Measurements from ENCODE around the gene TMEM255A. TPM values are rescaled to one million over a fixed set of nuclear protein-coding genes. Genes with fewer than 3 reads are reported as not detected.

TMEM255A gene
- polyA plus RNA-seq, 4 donors, result 0.39 to 0.96 (median 0.59) TPM

GRCh38 chrX:120308959-120309872 is 2.0 kb downstream of the TMEM255A start:
- DNase-seq (ENCODE audit: low read depth in 4 of 4, low spot score in 3 of 4), result peak in 3 of 4 donors; percentile 31 to 44 (median 43)

GRCh38 chrX:120308558-120308957 is 2.7 kb downstream of the TMEM255A start:
- DNase-seq (ENCODE audit: low read depth in 4 of 4, low spot score in 3 of 4), result no peak

- no peak for DNase-seq (ENCODE audit: low read depth in 4 of 4, low spot score in 3 of 4)
Observed at GRCh38 chrX:120306630-120307029, 4.6 kb downstream of the TMEM255A start.

- DNase-seq (ENCODE audit: low read depth in 4 of 4, low spot score in 3 of 4), result no peak
Observed at GRCh38 chrX:120305531-120306141, 5.6 kb downstream of the TMEM255A start.

GRCh38 chrX:120304256-120304655 is 7.0 kb downstream of the TMEM255A start:
- no peak for DNase-seq (ENCODE audit: low read depth in 4 of 4, low spot score in 3 of 4)

- DNase-seq (ENCODE audit: low read depth in 4 of 4, low spot score in 3 of 4), result no peak
Observed at GRCh38 chrX:120302434-120302833, 8.8 kb downstream of the TMEM255A start.

GRCh38 chrX:120301960-120302359 is 9.3 kb downstream of the TMEM255A start:
- DNase-seq (ENCODE audit: low read depth in 4 of 4, low spot score in 3 of 4), result no peak

GRCh38 chrX:120301497-120301896 is 9.8 kb downstream of the TMEM255A start:
- DNase-seq (ENCODE audit: low read depth in 4 of 4, low spot score in 3 of 4), result no peak

GRCh38 chrX:120299928-120300327 is 11.3 kb downstream of the TMEM255A start:
- no peak for DNase-seq (ENCODE audit: low read depth in 4 of 4, low spot score in 3 of 4)

- no peak for DNase-seq (ENCODE audit: low read depth in 4 of 4, low spot score in 3 of 4)
Observed at GRCh38 chrX:120297923-120298322, 13.3 kb downstream of the TMEM255A start.

GRCh38 chrX:120294651-120295050 is 16.6 kb downstream of the TMEM255A start:
- DNase-seq (ENCODE audit: low read depth in 4 of 4, low spot score in 3 of 4), result no peak

- DNase-seq (ENCODE audit: low read depth in 4 of 4, low spot score in 3 of 4), result no peak
Observed at GRCh38 chrX:120293015-120293414, 18.2 kb downstream of the TMEM255A start.

GRCh38 chrX:120291211-120291610 is 20.1 kb downstream of the TMEM255A start:
- DNase-seq (ENCODE audit: low read depth in 4 of 4, low spot score in 3 of 4), result no peak

- no peak for DNase-seq (ENCODE audit: low read depth in 4 of 4, low spot score in 3 of 4)
Observed at GRCh38 chrX:120290107-120290506, 21.2 kb downstream of the TMEM255A start.

- DNase-seq (ENCODE audit: low read depth in 4 of 4, low spot score in 3 of 4), result no peak
Observed at GRCh38 chrX:120287513-120288112, 23.6 kb downstream of the TMEM255A start.

GRCh38 chrX:120286733-120287512 is 24.3 kb downstream of the TMEM255A start:
- DNase-seq (ENCODE audit: low read depth in 4 of 4, low spot score in 3 of 4), result no peak

- no peak for DNase-seq (ENCODE audit: low read depth in 4 of 4, low spot score in 3 of 4)
Observed at GRCh38 chrX:120282697-120283096, 28.6 kb downstream of the TMEM255A start.

- DNase-seq (ENCODE audit: low read depth in 4 of 4, low spot score in 3 of 4), result no peak
Observed at GRCh38 chrX:120281761-120282160, 29.5 kb downstream of the TMEM255A start.

- DNase-seq (ENCODE audit: low read depth in 4 of 4, low spot score in 3 of 4), result no peak
Observed at GRCh38 chrX:120281021-120281624, 30.1 kb downstream of the TMEM255A start.

GRCh38 chrX:120274958-120275357 is 36.3 kb downstream of the TMEM255A start:
- no peak for DNase-seq (ENCODE audit: low read depth in 4 of 4, low spot score in 3 of 4)

Measured in right renal pelvis (tissue), 4 donors.